ENCODE measurements around the gene ALDH1A2.
"Not testable (repeated sequence)": the region's sequence is repeated elsewhere in the genome, so short reads cannot be mapped to it uniquely, and the experiment has no call there.

ALDH1A2 gene

DNA sequence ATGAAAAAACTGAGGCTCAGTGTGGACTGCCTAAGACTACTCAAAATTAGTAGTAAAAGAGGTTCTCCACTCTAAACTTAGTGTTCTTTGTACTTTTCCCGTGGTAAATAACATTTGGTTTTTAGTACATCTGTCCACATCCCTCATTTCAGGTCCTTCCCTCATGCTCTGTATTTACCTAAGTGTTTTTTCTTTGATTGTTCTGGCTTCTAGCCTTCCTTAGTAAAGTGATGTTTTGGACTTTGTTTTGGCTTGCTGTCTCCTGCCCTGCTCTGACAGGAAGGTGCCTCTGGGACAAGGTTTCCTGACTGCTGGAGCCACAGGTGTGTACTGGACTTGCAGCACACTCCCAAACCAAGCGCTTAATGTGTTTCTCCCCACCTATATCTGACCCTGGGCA is 29.9 kb upstream of the ALDH1A2 start:
- H3K4me3 ChIP-seq (ENCODE audit: low read depth in 1 of 2, low read length in 2 of 2), result no peak overlapping the region
- H3K36me3 ChIP-seq (ENCODE audit: control insufficient read depth in 1 of 2, insufficient read depth in 2 of 2, low read length in 2 of 2), result no peaks in the 10 kb centered on the region
- H3K27me3 ChIP-seq (ENCODE audit: control insufficient read depth in 1 of 2, insufficient read depth in 2 of 2, low read length in 2 of 2), result no peaks in the 10 kb centered on the region
- H3K9ac ChIP-seq (ENCODE audit: low read depth in 1 of 2, low read length in 2 of 2), result no peak overlapping the region
- H3K4me1 ChIP-seq (ENCODE audit: control insufficient read depth in 1 of 2, insufficient read depth in 2 of 2, low read length in 2 of 2), result no peaks in the 10 kb centered on the region
- H3K27ac ChIP-seq (ENCODE audit: low read depth, low read length), result no peak overlapping the region
- H3K9me3 ChIP-seq (ENCODE audit: control insufficient read depth in 1 of 2, low read length in 2 of 2), result no peaks in the 10 kb centered on the region

DNA sequence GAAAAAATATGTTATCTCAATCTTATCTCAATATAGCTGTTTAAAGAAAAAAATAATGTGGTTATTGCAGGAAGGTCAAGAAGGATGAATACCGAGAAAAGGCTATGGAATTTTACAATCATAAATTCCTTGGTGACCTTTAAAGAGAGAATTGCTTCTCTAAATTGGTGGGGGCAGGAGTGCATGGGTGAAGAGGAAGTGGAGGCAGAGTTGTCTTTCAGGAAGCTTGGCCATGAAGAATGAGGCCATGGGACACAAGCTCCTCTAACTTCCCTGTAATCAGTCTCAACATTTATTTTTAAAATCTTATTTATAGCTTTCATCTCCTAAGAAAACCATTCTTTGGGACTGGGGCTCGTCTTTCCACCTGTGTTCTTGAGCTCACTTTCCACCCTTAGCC is 22.4 kb upstream of the ALDH1A2 start:
- H3K36me3 ChIP-seq (ENCODE audit: control insufficient read depth in 1 of 2, insufficient read depth in 2 of 2, low read length in 2 of 2), result no peaks in the 10 kb centered on the region

DNA sequence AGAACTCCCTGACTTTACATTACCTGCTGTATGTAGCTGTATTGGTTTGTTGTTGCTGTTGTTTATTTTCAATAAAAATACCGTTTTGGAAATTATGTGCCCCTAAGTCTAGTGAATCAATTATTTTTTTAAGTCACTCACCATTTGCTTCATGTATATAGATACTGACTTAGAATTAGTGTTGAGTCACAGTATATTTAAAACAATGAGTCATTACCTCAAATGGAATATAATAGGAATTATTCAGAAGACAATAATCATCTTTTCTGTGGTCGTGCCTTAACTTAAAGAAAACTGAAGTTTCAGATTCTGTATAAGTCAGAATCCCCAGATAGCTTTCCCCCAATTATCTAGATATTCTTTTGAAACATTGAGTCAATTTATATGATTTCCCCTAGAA is 21.0 kb upstream of the ALDH1A2 start:
- H3K4me3 ChIP-seq (ENCODE audit: low read depth in 1 of 2, low read length in 2 of 2), result no peak overlapping the region

More for the DNA sequence above, 22.4 kb upstream of the ALDH1A2 start:
- H3K27me3 ChIP-seq (ENCODE audit: control insufficient read depth in 1 of 2, insufficient read depth in 2 of 2, low read length in 2 of 2), result no peaks in the 10 kb centered on the region
- H3K4me3 ChIP-seq (ENCODE audit: low read depth in 1 of 2, low read length in 2 of 2), result no peak overlapping the region
- H3K4me1 ChIP-seq (ENCODE audit: control insufficient read depth in 1 of 2, insufficient read depth in 2 of 2, low read length in 2 of 2), result no peaks in the 10 kb centered on the region
- H3K9ac ChIP-seq (ENCODE audit: low read depth in 1 of 2, low read length in 2 of 2), result no peak overlapping the region
- no peak overlapping the region for H3K27ac ChIP-seq (ENCODE audit: low read depth, low read length)
- H3K9me3 ChIP-seq (ENCODE audit: control insufficient read depth in 1 of 2, low read length in 2 of 2), result no peaks in the 10 kb centered on the region

DNA sequence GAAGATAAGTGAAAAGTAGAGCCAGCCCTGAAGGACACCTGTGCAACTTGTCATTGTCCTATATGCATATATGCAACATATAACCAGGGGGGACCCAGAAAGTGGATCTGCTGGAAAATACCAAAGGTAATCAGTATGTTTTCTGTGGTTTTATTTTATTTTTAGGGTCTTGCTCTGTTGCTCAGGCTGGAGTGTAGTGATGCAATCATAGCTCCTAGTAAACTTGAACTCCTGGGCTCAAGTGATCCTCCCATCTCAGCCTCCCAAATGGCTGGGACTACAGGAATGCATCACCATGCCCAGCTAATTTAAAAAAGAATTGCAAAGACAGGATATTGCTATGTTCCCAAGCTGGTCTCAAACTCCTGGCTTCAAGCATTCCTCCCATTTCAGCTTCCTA is 18.0 kb upstream of the ALDH1A2 start:
- Histone ChIP-seq H3K9ac (ENCODE audit: low read depth in 1 of 2, low read length in 2 of 2) (no peak overlapping the region), H3K4me3 (ENCODE audit: low read depth in 1 of 2, low read length in 2 of 2) (no peak overlapping the region), H3K27me3 (ENCODE audit: control insufficient read depth in 1 of 2, insufficient read depth in 2 of 2, low read length in 2 of 2) (peaks cover 0 to 2% of the 10 kb centered on the region in 2 donors), H3K9me3 (ENCODE audit: control insufficient read depth in 1 of 2, low read length in 2 of 2) (no peaks in the 10 kb centered on the region), H3K4me1 (ENCODE audit: control insufficient read depth in 1 of 2, insufficient read depth in 2 of 2, low read length in 2 of 2) (no peaks in the 10 kb centered on the region), H3K36me3 (ENCODE audit: control insufficient read depth in 1 of 2, insufficient read depth in 2 of 2, low read length in 2 of 2) (no peaks in the 10 kb centered on the region), H3K27ac (ENCODE audit: low read depth, low read length) (no peak overlapping the region)

More for the DNA sequence above, 21.0 kb upstream of the ALDH1A2 start:
- Histone ChIP-seq H3K27ac (ENCODE audit: low read depth, low read length) (no peak overlapping the region), H3K4me1 (ENCODE audit: control insufficient read depth in 1 of 2, insufficient read depth in 2 of 2, low read length in 2 of 2) (no peaks in the 10 kb centered on the region), H3K36me3 (ENCODE audit: control insufficient read depth in 1 of 2, insufficient read depth in 2 of 2, low read length in 2 of 2) (no peaks in the 10 kb centered on the region), H3K9me3 (ENCODE audit: control insufficient read depth in 1 of 2, low read length in 2 of 2) (no peaks in the 10 kb centered on the region), H3K9ac (ENCODE audit: low read depth in 1 of 2, low read length in 2 of 2) (no peak overlapping the region), H3K27me3 (ENCODE audit: control insufficient read depth in 1 of 2, insufficient read depth in 2 of 2, low read length in 2 of 2) (no peaks in the 10 kb centered on the region)

DNA sequence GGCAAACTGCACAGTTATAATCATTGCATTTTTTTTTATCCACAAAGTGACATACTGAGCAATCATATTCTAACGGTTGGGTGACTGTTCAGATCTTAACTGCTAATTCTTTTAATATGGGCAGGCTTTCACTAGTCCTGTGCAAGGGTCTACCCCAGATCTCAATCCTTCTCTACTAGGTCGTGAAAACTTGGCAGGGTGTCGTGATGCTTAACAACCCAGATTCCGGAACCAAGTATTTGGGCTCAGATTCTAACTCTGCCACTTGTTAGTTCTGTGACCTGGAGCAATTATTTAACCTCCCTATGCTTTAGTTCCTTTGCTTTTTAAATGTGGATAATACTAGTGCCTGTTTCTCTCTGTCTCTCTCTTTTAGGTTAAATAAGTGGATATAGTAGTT is 16.4 kb upstream of the ALDH1A2 start:
- Histone ChIP-seq H3K4me1 (ENCODE audit: control insufficient read depth in 1 of 2, insufficient read depth in 2 of 2, low read length in 2 of 2) (no peaks in the 10 kb centered on the region), H3K27me3 (ENCODE audit: control insufficient read depth in 1 of 2, insufficient read depth in 2 of 2, low read length in 2 of 2) (peaks cover 0 to 3% of the 10 kb centered on the region in 2 donors), H3K9me3 (ENCODE audit: control insufficient read depth in 1 of 2, low read length in 2 of 2) (no peaks in the 10 kb centered on the region), H3K36me3 (ENCODE audit: control insufficient read depth in 1 of 2, insufficient read depth in 2 of 2, low read length in 2 of 2) (no peaks in the 10 kb centered on the region), H3K27ac (ENCODE audit: low read depth, low read length) (no peak overlapping the region), H3K4me3 (ENCODE audit: low read depth in 1 of 2, low read length in 2 of 2) (no peak overlapping the region), H3K9ac (ENCODE audit: low read depth in 1 of 2, low read length in 2 of 2) (no peak overlapping the region)

DNA sequence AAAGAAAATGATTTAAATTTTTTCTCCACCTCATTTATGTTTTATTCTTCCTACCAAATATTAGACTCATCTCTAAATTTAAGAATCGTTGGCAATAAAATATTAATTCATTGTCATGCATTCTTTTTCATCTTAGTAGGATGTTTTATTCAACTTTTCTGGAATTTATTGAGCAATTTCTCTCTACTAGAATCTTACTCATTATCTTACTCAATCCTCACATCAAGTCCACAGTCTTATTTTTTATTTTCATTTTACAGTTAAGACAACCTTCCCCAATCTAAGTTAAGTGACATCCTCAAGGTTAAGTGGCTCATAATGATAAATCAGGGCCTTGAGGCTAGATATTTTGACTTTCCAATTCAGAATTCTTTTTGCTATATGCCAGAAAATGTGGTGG is 15.9 kb upstream of the ALDH1A2 start:
- H3K9me3 ChIP-seq (ENCODE audit: control insufficient read depth in 1 of 2, low read length in 2 of 2), result no peaks in the 10 kb centered on the region
- peaks cover 0 to 3% of the 10 kb centered on the region in 2 donors for H3K27me3 ChIP-seq (ENCODE audit: control insufficient read depth in 1 of 2, insufficient read depth in 2 of 2, low read length in 2 of 2)
- no peak overlapping the region for H3K27ac ChIP-seq (ENCODE audit: low read depth, low read length)
- H3K36me3 ChIP-seq (ENCODE audit: control insufficient read depth in 1 of 2, insufficient read depth in 2 of 2, low read length in 2 of 2), result no peaks in the 10 kb centered on the region
- H3K4me3 ChIP-seq (ENCODE audit: low read depth in 1 of 2, low read length in 2 of 2), result no peak overlapping the region
- H3K4me1 ChIP-seq (ENCODE audit: control insufficient read depth in 1 of 2, insufficient read depth in 2 of 2, low read length in 2 of 2), result no peaks in the 10 kb centered on the region
- no peak overlapping the region for H3K9ac ChIP-seq (ENCODE audit: low read depth in 1 of 2, low read length in 2 of 2)

DNA sequence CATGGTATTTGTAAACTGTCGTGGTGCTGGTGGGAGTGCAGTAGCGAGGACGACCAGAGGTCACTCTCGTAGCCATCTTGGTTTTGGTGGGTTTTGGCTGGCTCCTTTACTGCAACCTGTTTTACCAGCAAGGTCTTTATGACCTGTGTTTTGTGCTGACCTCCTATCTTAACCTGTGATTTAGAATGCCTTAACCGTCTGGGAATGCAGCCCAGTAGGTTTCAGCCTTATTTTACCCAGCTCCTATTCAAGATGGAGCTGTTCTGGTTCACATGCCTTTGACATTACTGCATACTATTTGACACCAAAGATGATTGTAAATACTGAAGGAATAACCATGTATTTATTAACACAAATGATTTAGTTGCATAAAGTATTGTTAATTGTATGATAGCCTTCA is 15.4 kb upstream of the ALDH1A2 start:
- H3K4me3 ChIP-seq (ENCODE audit: low read depth in 1 of 2, low read length in 2 of 2); H3K4me1 ChIP-seq (ENCODE audit: control insufficient read depth in 1 of 2, insufficient read depth in 2 of 2, low read length in 2 of 2); H3K9ac ChIP-seq (ENCODE audit: low read depth in 1 of 2, low read length in 2 of 2); H3K36me3 ChIP-seq (ENCODE audit: control insufficient read depth in 1 of 2, insufficient read depth in 2 of 2, low read length in 2 of 2); H3K27ac ChIP-seq (ENCODE audit: low read depth, low read length); H3K9me3 ChIP-seq (ENCODE audit: control insufficient read depth in 1 of 2, low read length in 2 of 2); H3K27me3 ChIP-seq (ENCODE audit: control insufficient read depth in 1 of 2, insufficient read depth in 2 of 2, low read length in 2 of 2): not testable (repeated sequence)

DNA sequence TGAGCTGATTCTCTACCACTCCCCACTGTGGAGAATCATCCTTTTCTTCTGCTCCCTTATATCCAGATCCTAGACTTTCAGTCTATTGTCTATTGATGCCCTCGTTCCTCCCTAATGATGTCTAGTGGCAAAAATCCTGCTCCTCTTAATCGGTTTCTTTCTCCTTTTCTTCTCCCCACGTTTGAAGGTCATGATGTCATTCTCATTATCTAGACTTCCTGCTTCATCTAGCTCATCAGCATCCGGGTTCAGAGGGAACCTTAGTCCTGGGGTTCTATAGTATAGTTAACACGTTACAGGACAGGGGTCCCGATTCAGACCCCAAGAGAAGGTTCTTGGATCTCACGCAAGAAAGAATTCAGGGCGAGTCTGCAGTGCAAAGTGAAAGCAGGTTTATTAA is 14.9 kb upstream of the ALDH1A2 start:
- Histone ChIP-seq H3K9me3 (ENCODE audit: control insufficient read depth in 1 of 2, low read length in 2 of 2) (no peaks in the 10 kb centered on the region), H3K27me3 (ENCODE audit: control insufficient read depth in 1 of 2, insufficient read depth in 2 of 2, low read length in 2 of 2) (peaks cover 0 to 3% of the 10 kb centered on the region in 2 donors), H3K4me3 (ENCODE audit: low read depth in 1 of 2, low read length in 2 of 2) (no peak overlapping the region), H3K9ac (ENCODE audit: low read depth in 1 of 2, low read length in 2 of 2) (no peak overlapping the region), H3K36me3 (ENCODE audit: control insufficient read depth in 1 of 2, insufficient read depth in 2 of 2, low read length in 2 of 2) (no peaks in the 10 kb centered on the region), H3K27ac (ENCODE audit: low read depth, low read length) (no peak overlapping the region), H3K4me1 (ENCODE audit: control insufficient read depth in 1 of 2, insufficient read depth in 2 of 2, low read length in 2 of 2) (no peaks in the 10 kb centered on the region)

DNA sequence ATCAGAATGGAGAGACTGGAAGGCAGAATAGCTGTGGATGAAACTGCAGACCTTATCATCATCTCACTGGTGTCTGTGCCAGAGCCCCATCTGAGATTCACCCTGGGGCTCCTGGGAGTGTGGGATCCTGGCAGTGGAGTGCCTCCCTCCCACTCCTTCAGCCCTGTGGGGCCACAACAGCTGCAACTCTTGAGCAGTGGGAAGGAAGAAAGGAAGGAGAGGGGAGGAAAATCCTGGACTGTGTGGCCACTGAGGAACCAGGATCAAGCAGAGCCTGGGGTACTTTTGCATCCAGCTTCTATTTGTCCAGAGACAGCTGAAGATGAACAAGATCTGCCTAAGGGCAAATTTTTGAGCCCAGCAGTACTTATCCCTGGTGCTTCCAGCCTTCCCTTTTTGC is 13.1 kb upstream of the ALDH1A2 start:
- Histone ChIP-seq H3K4me3 (ENCODE audit: low read depth in 1 of 2, low read length in 2 of 2) (no peak overlapping the region), H3K9me3 (ENCODE audit: control insufficient read depth in 1 of 2, low read length in 2 of 2) (no peaks in the 10 kb centered on the region), H3K4me1 (ENCODE audit: control insufficient read depth in 1 of 2, insufficient read depth in 2 of 2, low read length in 2 of 2) (no peaks in the 10 kb centered on the region), H3K27me3 (ENCODE audit: control insufficient read depth in 1 of 2, insufficient read depth in 2 of 2, low read length in 2 of 2) (peaks cover 0 to 9% of the 10 kb centered on the region in 2 donors), H3K36me3 (ENCODE audit: control insufficient read depth in 1 of 2, insufficient read depth in 2 of 2, low read length in 2 of 2) (no peaks in the 10 kb centered on the region), H3K9ac (ENCODE audit: low read depth in 1 of 2, low read length in 2 of 2) (no peak overlapping the region), H3K27ac (ENCODE audit: low read depth, low read length) (no peak overlapping the region)

DNA sequence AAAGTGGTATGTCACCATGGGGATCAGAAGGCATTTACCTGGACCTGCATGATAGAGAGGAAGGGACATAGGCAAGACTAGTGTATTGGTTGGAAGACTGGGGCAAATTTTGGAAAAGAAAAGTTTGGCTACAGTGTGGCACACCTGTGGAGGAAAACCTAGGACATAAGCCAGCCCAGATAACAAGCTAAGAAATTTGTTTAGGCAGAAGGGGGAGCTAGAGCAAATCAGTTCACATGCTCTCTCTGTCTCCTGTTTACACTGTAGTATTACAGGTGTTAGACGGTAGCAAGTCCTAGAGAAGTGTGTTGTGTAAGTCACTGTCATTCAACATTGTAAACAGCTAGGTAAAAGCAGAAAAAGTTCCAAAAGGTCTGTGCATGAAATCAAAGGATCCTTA is 11.9 kb upstream of the ALDH1A2 start:
- Histone ChIP-seq H3K36me3 (ENCODE audit: control insufficient read depth in 1 of 2, insufficient read depth in 2 of 2, low read length in 2 of 2) (no peaks in the 10 kb centered on the region), H3K4me3 (ENCODE audit: low read depth in 1 of 2, low read length in 2 of 2) (no peak overlapping the region), H3K9ac (ENCODE audit: low read depth in 1 of 2, low read length in 2 of 2) (no peak overlapping the region), H3K27me3 (ENCODE audit: control insufficient read depth in 1 of 2, insufficient read depth in 2 of 2, low read length in 2 of 2) (peaks cover 0 to 18% of the 10 kb centered on the region in 2 donors), H3K27ac (ENCODE audit: low read depth, low read length) (no peak overlapping the region), H3K4me1 (ENCODE audit: control insufficient read depth in 1 of 2, insufficient read depth in 2 of 2, low read length in 2 of 2) (no peaks in the 10 kb centered on the region), H3K9me3 (ENCODE audit: control insufficient read depth in 1 of 2, low read length in 2 of 2) (no peaks in the 10 kb centered on the region)

DNA sequence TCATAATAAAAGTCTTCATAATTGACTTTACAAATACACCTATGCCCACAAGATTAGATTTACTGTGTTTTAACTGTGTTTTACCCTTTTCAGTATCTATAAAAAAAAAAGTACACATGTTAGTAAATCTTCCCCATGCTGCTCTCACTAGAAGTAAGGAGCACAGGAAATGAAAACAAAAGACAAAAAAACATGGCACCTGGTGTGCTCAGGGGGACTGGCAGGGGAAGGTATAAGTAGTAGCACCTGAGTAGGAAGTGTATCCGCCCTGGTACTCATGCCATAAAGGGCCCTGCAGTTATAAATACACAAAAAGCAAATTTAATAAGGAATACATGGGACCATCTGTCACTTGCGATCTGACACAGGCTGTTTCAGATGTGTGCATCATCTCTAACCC is 8.9 kb upstream of the ALDH1A2 start:
- Histone ChIP-seq H3K9ac (ENCODE audit: low read depth in 1 of 2, low read length in 2 of 2) (no peak overlapping the region), H3K4me3 (ENCODE audit: low read depth in 1 of 2, low read length in 2 of 2) (no peak overlapping the region), H3K36me3 (ENCODE audit: control insufficient read depth in 1 of 2, insufficient read depth in 2 of 2, low read length in 2 of 2) (no peaks in the 10 kb centered on the region), H3K9me3 (ENCODE audit: control insufficient read depth in 1 of 2, low read length in 2 of 2) (no peaks in the 10 kb centered on the region), H3K4me1 (ENCODE audit: control insufficient read depth in 1 of 2, insufficient read depth in 2 of 2, low read length in 2 of 2) (no peaks in the 10 kb centered on the region), H3K27ac (ENCODE audit: low read depth, low read length) (no peak overlapping the region), H3K27me3 (ENCODE audit: control insufficient read depth in 1 of 2, insufficient read depth in 2 of 2, low read length in 2 of 2) (peaks cover 0 to 25% of the 10 kb centered on the region in 2 donors)
